HG03354 (cell line): ENCODE data around the gene ALDH1L1.

ENCODE experiments used
- ATAC-seq: cut with Tn5 transposase; IDR thresholded peaks from one replicate; pipeline ENCODE4 v1.9.1; 2021; ENCODE audit warnings: mild to moderate bottlenecking; ENCODE audit not compliant: unreplicated experiment, poor library complexity, severe bottlenecking

The ALDH1L1 gene

GRCh38 chr3:126137490-126138130 is 42.8 kb downstream of the ALDH1L1 start:
- ATAC-seq: no peak

DNA sequence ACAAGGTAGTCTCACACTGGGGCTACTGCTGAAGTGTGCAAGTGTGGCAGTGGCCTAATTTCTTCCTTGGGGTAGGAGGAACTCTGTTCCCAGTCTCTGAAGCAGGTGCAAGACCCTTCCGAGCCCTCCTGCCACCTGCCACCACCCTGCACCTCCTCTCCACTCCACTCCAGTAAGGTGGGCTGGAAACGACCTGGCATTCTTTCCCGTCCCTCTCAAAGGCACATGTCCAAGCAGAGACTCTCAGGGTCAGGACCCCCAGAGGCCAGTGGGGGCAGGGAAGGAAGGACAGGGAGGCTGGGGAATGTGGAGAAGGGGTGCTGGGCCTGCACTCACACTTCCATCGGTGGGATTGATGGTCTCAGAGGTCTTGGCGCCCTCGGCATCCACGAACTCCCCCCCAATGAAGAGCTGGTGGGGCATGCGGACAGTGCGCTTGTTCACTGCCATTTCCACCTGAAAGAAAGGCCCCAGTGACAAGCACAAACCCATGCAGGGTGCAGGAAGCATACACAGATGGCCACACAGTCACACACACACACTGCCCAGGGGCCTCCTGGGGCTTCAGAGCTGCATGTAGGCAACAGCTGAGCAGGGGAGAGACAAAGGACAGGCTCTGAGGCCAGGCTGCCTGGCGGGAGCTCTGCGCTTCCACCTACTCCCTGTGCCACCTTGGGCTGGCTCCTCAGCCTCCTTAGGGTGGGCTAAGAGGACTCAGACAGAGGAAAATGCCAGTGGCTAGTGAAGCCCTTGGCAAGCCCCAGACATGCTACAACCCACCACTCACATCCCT is 43.8 kb downstream of the ALDH1L1 start:
- no peak for ATAC-seq

- ATAC-seq: no peak
Measured at GRCh38 chr3:126135406-126136076, 44.8 kb downstream of the ALDH1L1 start.

GRCh38 chr3:126135071-126135405 is 45.3 kb downstream of the ALDH1L1 start:
- no peak for ATAC-seq

DNA sequence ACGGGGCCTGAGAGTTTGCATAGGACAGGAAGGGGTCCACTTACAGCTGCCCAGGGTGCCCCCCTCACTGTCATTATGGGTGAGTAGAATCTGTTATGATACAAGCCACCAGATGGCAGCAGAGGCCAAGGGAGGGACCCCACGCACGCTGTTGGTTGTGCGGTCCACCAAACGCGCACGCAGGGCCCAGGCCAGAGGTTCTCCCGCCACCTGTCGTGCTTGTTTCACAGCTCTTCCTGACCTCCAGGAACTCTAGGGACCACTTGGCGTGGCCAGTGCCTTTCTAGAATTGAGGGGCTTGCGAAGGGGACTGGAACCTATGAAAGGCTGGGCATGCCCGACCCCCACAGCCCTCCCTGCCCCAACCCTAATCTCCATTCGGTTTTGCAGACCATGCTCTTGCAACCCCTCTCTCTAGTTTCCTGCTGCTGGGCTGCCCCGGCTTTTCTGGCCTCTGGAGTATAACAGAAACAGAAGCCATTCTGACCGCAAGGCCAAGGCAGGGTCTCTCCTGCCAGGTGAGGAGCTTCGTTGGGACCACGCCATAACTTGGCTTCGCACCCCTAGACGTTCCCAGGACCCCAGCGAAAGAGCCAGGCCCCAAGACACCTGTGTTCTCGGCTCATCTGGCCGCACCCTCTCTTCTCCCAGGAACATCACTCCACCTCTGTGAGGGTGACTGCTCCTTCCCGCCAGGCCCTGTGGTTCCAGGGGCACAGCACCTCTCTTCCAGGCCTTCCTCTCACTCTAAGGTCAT is 46.0 kb downstream of the ALDH1L1 start:
- no peak for ATAC-seq

- no peak for ATAC-seq
Measured at GRCh38 chr3:126133606-126134005, 46.8 kb downstream of the ALDH1L1 start.

- ATAC-seq: no peak
Measured at GRCh38 chr3:126132751-126133511, 47.5 kb downstream of the ALDH1L1 start.

GRCh38 chr3:126131881-126132750 is 48.3 kb downstream of the ALDH1L1 start:
- ATAC-seq: no peak

- no peak for ATAC-seq
Measured at GRCh38 chr3:126130981-126131745, 49.2 kb downstream of the ALDH1L1 start.

GRCh38 chr3:126130081-126130855 is 50.1 kb downstream of the ALDH1L1 start:
- no peak for ATAC-seq

DNA sequence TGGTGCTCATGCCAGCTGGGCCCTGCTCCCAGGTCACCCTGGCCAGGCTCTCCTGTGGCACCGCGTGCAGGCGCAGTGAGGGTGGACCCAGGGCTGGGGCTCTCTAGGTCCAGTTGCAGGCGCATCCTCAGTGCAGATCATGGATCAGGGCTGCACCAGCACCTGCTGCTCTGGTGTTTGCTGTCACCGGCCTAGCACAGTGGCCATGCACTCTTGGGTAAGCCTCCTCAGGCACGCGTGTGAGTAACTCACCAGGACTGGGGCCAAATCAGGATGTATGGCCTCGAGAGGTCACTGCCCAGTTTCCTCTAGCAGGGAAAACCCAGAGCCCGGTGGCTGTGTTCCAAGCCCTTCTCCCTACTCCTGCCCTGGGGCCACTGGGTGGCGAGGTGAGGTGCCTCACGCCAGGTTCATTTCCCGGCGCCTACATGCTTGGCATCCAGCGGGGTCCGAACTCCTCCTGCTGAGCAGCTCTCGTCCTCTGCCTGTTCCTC is 50.9 kb downstream of the ALDH1L1 start:
- no peak for ATAC-seq

- no peak for ATAC-seq
Measured at GRCh38 chr3:126128504-126129397, 51.6 kb downstream of the ALDH1L1 start.

GRCh38 chr3:126127904-126128303 is 52.5 kb downstream of the ALDH1L1 start:
- no peak for ATAC-seq

DNA sequence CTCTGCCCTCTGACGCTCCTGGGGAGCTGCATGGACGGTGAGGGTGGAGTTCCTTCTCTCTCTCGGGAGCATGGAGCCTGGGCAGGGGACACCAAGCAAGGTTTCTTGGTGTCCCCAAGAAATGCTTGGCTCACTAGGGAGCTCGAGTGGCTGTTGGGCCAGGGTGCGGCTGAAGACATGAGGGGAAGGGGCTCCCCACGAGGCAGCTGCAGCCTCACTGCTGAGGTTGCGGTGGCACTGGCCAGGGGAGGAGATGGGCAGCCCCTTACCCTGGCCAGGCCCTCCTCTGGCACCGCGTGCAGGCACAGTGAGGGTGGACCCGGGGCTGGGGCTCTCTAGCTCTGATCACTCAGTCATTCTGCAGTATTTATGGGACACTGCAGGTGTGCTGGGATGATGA is 52.9 kb downstream of the ALDH1L1 start:
- ATAC-seq: no peak

GRCh38 chr3:126126811-126127431 is 53.5 kb downstream of the ALDH1L1 start:
- no peak for ATAC-seq

DNA sequence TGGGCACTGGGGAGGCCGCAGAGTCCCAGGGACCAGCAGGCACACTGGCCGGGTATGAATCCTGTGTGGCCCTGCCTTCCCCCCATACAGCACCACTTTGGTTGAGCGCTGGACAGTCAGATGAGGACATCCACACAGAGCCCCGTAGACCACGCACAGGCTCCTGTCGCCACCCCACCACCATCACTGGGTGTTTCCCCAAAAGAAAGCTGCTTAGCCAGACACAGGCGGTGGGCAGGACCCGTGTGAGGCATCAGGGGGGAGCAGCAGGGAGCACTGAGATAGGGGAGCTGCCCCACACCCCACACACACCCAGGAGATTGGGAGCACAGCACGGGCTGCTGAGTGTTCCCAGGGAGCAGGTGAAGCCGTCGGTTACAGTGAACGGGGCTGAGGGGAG is 54.1 kb downstream of the ALDH1L1 start:
- no peak for ATAC-seq
